ENCODE data around the gene TSEN15. TPM values are rescaled to one million over a fixed set of nuclear protein-coding genes. Genes with fewer than 3 reads are reported as not detected.

TSEN15 gene
- total and polyA plus RNA-seq, 9 of the 15 experiments (the other 6 are each of a cell fraction or from before 2014, with no cell fraction given): 25.6 to 121 (median 91.3) TPM

DNA sequence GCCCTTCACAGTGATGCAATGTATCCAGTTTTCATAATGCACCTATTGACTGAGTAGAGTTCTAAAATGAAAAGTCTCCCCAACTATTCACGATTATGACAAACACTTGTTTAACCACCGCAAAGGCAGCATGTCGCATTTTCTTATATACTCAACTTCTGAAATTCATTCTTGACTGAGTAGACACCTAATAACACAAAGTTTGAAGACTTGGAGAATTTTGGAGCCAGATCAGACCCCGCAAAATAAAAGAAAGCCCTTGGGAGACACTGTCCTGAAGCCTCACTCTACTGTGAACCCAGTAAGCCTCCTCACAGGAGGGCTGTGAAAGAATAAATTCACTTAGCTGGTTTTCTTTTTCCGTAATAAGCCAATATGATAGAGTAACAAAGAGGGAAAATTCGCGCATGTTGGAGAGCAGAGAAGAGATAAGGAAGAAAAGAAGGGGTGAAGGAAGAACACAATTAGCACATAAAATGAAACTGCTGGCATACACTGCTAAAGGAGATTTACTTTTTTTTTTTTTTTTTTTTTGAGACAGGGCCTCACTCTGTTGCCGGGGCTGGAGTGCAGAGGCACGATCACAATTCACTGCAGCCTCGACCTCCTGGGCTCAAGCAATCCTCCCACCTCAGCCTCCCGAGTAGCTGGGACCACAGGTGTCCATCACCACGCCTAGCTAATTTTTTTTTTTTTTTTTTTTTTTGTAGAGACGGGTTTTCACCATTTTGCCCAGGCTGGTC, 13.5 kb upstream of the TSEN15 start (continued):
- no peak for TF ChIP-seq ZFP1 (CRISPR knock-in tag; IDR thresholded peaks at IDR 0.05)
- TF ChIP-seq ATF3 (IDR thresholded peaks at IDR 0.05): 0 out of 2 replicates have a peak, but pooled peaks have one; percentile 24
- 0 out of 2 replicates have a peak, but pooled peaks have one; percentile 53 for TF ChIP-seq ATF3 (CRISPR knock-in tag; conservative IDR thresholded peaks at IDR 0.05)
- TF ChIP-seq IRF1 (CRISPR knock-in tag; IDR thresholded peaks at IDR 0.05; ENCODE audit: borderline replicate concordance): peak; percentile 56; the same call in 1 of the 2 replicates
- peak; percentile 16; the same call in 1 of the 2 replicates for TF ChIP-seq RAD51 (IDR thresholded peaks at IDR 0.05; ENCODE audit: borderline replicate concordance, low read depth)
- TF ChIP-seq ZNF232 (CRISPR knock-in tag; IDR thresholded peaks at IDR 0.05): no peak
- no peak for TF ChIP-seq ZHX1 (conservative IDR thresholded peaks at IDR 0.05; ENCODE audit: low read length)
- TF ChIP-seq CC2D1A (IDR thresholded peaks at IDR 0.05): no peak
- TF ChIP-seq TEAD4 (IDR thresholded peaks at IDR 0.05; ENCODE audit: low read length): no peak
- TF ChIP-seq TEAD4 (CRISPR knock-in tag; IDR thresholded peaks at IDR 0.05; ENCODE audit: borderline replicate concordance): no peak
- no peak; the same call in 1 of the 2 replicates for TF ChIP-seq LEF1 (IDR thresholded peaks at IDR 0.05)
- TF ChIP-seq TAF7 (tag; IDR thresholded peaks at IDR 0.05): no peak
- no peak for TF ChIP-seq CEBPG (CRISPR knock-in tag; IDR thresholded peaks at IDR 0.05)
- peak; percentile 87 to 90; a peak in 3 of 4 replicates for TF ChIP-seq CEBPG (tag; conservative IDR thresholded peaks at IDR 0.05 in 1 of 2, IDR thresholded peaks at IDR 0.05 in 1 of 2)
- no peak for TF ChIP-seq BMI1 (IDR thresholded peaks at IDR 0.05; ENCODE audit: low read length)
- TF ChIP-seq ZNF354B (CRISPR knock-in tag; IDR thresholded peaks at IDR 0.05): peak; percentile 29; the same call in 1 of the 2 replicates
- TF ChIP-seq ZNF311 (CRISPR knock-in tag; IDR thresholded peaks at IDR 0.05): 0 out of 2 replicates have a peak, but pooled peaks have one; percentile 4
- TF ChIP-seq CHD1 (IDR thresholded peaks at IDR 0.05; ENCODE audit: low read length): no peak

All from K562 (cell line).